SK-MEL-5 (cell line): ENCODE data around the gene ZNF334. TPM values are rescaled to one million over a fixed set of nuclear protein-coding genes. Genes with fewer than 3 reads are reported as not detected.

Source experiments
- DNase-seq: peaks from one replicate; pipeline ENCODE4 v3.0.0-alpha.2; 2016; ENCODE audit warnings: low read depth, low spot score
- in situ Hi-C: cut with HindIII; loops from 2 replicates; pipeline ENCODE4 v1.10.0; 2016; ENCODE audit warnings: low sequenced_read_pairs, high pct_unique_total_duplicates, low pct_unique_long_range_greater_than_20kb
- total RNA-seq: library from RNA; depleted of rRNA; stranded (reverse); fragments of >200 nt; shearing (Covaris generic); gene quantifications from 2 replicates; pipeline ENCODE4 v1.2.3, GENCODE V29; 2014

The ZNF334 gene
- total RNA-seq, 1 experiment from 2014 or later = not detected

DNA sequence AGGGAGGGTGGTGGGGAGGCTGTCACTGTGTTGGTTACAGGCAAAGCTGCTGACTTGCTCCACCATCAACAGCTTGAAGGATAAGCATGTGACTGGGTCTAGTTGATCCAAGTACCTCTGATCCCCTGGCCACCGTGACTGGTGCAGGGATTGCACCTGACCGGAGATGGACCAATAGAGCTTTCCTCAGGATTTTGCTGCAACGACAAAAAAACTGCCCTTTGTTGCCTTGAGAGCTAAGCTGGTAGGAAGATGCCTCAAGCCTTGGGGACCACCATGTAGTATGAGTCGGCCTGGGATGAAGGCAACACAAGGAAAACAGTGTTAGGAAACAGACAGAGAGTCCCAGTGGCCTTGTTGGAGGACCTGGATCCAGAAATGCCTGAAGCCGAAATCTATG lies 35.3 kb upstream of the ZNF334 start:
- DNase-seq = no peak
- in situ Hi-C loops = loop anchor here (25.0 kb wide), 1 partner anchor 139 kb away; the partner anchor contains the start of gene TP53RK

DNA sequence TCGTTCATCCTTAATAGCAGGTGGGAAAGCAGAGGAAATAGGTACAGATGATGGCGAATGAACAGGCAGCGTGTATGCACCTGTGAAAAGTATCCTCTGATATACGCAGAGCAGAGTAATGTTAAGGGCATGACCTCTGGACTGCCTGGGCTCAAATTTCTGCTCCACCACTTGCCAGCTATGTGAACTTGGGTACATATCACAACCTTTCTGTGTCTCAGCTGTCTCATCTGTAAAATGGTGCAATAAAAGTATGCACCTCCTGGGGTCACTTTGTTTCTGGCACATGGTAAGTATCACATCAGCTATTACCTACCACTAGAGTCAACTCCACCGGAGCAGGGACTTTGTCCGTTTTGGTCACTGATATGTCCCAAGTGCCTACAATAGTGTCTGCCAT lies 34.6 kb upstream of the ZNF334 start:
- no peak for DNase-seq
- in situ Hi-C loops = loop anchor here (25.0 kb wide), 1 partner anchor 139 kb away; the partner anchor contains the start of gene TP53RK

DNA sequence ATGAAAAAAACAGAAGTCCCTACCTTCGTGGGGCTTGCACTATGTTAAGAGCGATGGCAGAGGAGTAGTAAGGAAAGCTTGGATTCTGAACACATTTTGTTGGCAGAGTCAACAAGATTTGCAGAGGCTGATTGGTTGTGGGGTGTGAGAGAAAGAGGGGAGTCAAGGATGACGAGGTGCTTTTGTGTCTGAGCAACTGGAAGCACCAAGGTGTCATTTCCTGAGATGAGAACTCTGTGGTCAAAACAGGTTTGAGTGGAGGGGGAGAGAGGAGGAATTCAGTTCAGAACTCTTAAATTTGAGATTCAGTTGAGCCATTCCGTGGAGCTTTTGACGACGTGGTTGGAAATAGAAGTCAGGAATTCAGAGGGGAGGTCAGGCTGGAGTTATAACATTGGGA lies 33.6 kb upstream of the ZNF334 start:
- in situ Hi-C loops = loop anchor here (25.0 kb wide), 1 partner anchor 140 kb away; the partner anchor contains the start of gene TP53RK
- DNase-seq = no peak

DNA sequence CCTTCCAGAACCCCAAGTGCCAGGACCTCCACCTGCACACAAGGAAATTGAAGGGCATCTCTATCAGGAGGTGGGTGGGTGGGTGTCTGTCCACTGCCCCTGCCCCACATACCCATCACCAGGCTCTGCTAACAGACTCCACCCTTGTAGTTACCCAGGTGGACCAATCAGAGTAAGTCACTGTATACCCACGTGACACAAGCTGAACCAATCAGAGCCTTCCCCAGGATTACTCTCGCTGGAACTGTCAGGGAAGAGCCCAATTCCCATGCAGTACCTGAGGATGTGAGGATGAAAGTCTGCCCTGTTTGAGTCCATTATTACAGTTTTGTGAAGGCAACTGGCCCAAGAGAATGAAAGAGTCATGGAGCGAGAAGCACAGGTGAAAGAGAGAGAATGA lies 32.9 kb upstream of the ZNF334 start:
- in situ Hi-C loops = loop anchor here (25.0 kb wide), 1 partner anchor 141 kb away; the partner anchor contains the start of gene TP53RK
- DNase-seq = peak; percentile 22

DNA sequence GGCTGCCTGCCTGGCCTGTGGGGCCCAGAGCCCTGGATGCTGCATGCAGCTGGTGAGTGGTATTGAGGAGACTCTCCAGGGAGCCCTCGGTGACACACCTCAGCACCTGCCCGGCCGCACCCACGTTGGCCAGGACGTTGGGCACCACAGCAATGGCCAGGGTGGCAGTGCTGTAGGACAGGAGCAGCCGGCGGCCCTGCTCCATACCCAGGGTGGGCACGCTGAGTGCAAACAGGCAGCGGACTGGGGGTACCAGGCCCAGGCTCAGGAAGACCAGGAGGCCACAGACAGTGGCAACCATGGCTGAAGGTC lies 32.4 kb upstream of the ZNF334 start:
- no peak for DNase-seq
- in situ Hi-C loops = loop anchor here (25.0 kb wide), 1 partner anchor 142 kb away; the partner anchor contains the start of gene TP53RK

DNA sequence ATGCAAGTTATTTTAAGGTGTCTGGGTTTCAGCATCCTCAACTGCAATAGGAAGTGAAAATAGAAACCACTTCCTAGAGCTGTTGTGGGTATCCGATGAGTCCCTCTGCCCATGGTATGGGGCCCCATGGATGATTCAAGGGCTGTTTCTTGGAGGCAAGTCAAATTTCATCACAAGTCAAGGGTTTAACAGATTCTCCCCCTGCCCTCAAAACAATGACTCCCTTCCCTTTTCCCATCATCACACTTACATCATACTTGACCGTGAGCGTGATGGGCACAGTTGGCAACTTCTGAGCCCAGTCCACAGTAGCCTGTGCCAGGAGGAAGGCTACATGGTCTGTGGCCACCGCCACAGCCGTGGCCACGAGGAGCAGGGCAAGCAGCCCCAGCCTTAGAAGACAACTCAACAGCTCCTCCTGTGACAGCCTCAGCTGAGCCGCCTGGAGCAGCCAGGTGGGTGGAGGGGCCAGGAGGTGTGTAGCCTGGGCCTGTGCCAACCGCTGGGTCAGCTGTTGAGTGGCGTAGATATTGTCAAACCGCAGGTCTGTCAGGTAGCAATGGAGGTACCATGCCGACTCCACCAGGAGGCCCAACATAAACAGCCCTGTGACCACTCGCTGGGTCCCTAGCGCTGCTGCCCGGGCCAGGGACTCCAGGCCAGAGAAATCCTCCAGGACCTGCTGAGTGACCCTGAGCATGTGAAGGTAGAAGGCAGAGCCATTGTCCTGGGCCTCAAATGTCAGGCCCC lies 31.9 kb upstream of the ZNF334 start:
- no peak for DNase-seq
- in situ Hi-C loops = loop anchor here (25.0 kb wide), 1 partner anchor 142 kb away; the partner anchor contains the start of gene TP53RK

DNA sequence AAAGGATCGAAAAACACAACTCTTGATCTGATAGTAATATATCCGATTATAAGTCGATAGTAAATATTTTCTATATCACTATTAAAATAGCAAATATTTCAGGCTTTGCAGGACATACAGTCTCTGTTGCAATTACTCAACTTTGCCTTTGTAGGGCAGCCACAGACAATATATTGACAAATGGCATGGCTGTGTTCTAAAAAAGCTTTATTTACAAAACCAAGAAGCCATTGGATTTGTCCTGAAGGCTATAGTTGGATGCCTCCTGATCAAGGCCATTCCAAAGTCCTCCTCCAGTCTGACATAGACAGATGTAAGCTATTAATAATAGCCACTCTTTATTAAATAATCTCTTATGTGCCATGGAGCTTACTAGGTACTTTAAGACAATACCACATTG lies 31.2 kb upstream of the ZNF334 start:
- no peak for DNase-seq
- in situ Hi-C loops = loop anchor here (25.0 kb wide), 1 partner anchor 143 kb away; the partner anchor contains the start of gene TP53RK

DNA sequence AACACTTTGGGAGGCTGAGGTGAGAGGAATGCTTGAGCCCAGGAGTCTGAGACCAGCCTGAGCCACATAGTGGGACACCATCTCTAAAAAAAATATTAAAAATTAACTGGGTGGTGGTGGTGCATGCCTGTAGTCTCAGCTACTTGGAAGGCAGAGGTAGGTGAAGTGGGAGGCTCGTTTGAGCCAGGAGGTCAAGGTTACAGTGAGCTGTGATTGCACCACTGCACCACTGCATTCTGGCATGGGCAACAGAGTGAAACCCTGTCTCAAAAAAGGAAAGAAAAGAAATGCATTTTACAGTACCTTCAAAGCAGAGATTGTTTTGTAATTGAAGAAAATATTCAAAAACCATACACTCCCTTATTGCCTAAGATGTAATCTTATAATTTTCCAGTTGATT lies 30.6 kb upstream of the ZNF334 start:
- no peak for DNase-seq
- in situ Hi-C loops = loop anchor here (25.0 kb wide), 1 partner anchor 143 kb away; the partner anchor contains the start of gene TP53RK

DNA sequence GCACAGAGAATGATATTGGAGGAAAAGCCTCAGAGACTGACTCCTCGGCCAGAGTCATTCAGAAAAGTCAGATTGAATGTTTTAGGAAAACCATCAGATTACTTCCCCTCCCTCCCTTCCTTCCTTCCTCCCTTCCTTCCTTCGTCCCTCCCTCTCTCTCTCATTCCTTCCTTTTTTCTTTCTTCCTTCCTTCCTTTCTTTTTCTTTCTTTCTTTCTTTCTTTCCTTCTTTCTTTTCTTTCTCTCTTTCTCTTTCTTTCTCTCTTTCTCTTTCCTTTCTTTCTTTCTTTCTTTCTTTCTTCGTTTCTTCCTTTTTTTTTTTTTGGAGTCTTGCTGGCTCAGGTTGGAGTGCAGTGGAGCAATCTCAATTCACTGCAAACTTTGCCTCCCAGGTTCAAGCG lies 29.7 kb upstream of the ZNF334 start:
- in situ Hi-C loops = loop anchor here (25.0 kb wide), 1 partner anchor 144 kb away; the partner anchor contains the start of gene TP53RK
- no peak for DNase-seq

DNA sequence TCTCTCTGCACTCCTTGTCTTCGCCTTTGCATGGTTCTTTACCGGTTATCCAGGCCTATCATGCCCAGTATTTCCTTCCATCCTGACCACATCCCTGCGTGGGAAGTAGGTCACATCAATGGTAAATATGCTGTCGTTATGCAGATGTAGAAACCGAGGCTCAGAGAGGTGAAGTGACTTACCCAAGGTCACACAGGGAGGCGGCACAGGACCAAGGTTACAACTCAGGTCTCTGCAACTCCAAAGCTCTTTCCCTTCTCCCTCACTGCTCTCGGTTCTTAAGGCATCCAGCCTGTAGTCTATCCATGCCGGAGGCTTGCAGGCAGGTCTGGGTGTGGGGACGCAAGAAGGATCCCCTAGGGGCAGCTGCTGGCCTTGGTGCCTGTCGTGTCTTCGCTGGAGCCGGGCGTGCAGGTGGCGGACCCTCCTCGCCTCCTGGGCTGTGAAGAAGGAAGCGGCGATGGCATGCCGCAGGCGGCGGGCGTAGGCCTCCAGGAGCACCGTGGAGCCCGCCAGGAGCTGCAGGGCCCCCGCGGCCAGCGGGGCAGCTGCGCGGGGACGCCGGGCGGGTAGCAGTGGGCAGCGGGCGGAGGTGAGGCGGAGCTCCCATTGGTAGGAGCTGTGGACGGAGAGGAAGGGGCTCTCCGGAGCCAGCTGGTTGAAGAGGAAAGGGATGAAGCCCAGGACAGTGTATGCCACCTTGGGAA lies 28.0 kb upstream of the ZNF334 start:
- in situ Hi-C loops = loop anchor here (25.0 kb wide), 1 partner anchor 146 kb away; the partner anchor contains the start of gene TP53RK
- no peak for DNase-seq

DNA sequence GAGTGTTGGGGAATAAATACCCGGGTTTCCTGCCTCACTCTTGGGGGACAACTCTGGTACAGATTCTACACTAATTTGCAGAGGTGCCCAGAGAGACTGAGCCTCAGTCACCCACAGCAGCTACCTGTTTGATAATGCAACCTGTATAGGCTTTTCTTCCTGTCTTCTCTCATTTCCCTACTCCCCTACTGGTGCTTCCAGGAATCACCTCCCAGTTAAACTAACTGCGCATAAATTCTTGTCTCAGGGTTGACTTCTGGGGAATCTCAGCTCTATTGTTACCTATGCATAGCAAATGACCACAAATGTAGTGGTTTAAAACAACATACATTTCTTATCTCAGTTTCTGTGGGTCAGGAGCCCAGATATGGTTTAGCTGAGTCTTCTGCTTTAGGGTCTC lies 25.8 kb upstream of the ZNF334 start:
- no peak for DNase-seq
- in situ Hi-C loops = loop anchor here (25.0 kb wide), 1 partner anchor 148 kb away; the partner anchor contains the start of gene TP53RK

DNA sequence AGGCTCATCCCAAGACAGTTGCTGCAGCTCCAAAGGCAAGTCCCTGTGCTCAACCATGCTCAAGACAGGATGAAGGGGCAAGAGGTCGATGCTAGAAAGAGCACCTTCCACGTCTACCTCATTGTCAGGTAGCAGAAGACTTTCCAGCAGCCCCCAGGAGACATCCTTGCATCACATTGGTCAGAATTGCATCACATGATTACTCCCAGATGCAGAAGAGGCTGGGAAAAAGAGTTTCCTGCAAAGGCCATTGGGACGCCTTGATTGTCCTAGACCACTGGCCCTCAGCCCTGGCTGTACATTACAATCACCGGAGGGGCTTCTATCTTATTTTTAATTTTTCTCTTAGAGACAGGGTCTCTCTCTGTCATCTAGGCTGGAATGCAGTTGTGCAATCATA lies 17.3 kb upstream of the ZNF334 start:
- in situ Hi-C loops = loop anchor here (25.0 kb wide), 1 partner anchor 157 kb away; the partner anchor contains the start of gene TP53RK
- no peak for DNase-seq

DNA sequence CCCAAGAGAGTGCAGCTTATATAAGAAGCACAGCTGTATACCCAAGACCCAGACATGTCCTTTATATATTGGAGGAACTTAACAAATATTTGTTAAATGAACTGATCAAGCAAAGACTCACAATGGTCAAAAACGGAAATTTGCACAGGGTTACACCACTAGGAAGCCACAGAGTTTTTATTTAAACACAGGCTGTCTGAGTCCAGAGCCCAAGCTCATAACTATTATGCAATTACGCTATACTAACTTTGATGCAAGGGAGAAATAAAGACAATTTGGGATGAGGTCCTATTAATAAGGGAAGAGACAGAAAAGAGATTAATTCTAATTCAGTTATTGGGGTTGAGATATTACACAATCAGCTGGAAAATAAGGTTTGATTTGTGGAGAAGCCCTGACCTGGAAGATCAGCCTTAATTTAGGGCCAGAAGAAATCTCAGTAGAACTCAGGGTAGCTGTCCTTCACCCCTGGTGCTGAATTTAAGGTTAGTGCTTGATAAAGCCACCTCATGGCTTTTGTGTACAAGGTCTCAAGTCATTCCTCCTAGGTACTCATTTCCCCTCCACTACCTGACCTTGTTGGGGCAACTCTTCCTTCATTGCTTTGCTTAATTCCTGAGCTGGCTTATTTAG lies 10.5 kb upstream of the ZNF334 start:
- peak; percentile 15 for DNase-seq
- in situ Hi-C loops = no loop called here

DNA sequence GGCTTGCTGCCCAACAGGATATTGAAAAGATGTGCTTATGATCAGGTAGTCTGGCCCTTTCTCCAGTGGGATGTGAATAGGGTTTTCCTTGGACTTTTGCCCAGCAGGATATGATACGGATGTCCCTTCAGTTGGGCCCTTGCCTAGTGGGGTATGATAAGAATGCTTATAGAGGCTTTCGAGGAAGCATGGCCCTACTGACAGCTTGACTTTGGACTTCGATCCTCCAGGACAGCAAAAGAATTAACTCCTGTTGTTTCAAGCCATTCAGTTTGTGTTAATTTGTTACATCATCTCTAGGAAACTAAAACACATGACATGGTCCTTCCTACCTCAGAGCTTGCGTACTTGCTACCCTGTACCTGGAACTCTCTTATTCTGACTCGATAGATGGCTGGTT lies 9.7 kb upstream of the ZNF334 start:
- in situ Hi-C loops = no loop called here
- no peak for DNase-seq

DNA sequence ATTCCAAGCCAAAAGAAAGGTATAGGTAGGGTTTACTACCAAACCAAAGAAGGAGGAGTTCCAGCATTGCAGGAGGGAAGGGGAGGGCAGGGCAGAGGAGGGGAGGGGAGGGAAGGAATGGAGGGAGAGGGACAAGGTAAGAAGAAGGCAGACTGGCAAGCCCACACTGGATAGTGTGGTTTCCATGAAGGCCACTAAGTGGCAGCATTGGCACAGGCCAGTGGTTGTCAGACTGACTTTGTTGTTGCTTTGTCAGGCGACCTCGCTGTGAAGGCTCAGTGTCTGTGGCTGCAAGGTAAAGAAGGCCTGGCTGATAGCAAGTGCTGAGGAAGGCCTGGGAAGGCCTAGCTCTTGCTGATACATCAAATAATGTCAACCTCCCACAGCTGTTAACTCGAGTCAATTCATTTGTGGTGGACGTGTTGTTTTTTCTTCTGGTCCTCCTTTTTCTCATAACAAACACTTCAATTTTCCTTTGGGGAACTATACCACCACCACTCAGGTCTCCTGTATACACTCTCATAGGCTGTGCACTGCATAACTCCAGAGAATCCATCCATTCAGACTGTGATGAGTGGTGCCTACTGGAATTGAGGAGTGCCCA lies 7.7 kb upstream of the ZNF334 start:
- in situ Hi-C loops = no loop called here

DNA sequence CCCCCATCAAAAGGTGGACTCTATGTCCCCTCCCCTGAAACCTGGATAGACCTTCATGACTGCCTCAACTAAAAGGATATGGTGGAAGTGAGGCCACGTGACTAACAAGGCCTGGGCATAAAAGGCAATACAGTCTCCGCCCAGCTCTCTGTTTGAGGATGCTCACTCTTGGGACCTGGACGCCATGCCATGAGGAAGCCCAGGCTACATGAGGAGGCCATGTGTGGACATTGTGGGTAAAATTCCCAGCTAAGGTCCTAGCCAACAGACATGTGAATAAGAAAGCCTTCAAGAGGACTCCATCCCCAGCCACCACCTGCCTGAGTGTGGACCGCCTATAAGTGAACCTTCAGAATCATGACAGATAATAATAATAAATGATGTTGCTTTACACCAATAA lies 7.2 kb upstream of the ZNF334 start:
- no peak for DNase-seq
- in situ Hi-C loops = no loop called here

More for the DNA sequence above, 7.7 kb upstream of the ZNF334 start:
- peak; percentile 85 for DNase-seq

DNA sequence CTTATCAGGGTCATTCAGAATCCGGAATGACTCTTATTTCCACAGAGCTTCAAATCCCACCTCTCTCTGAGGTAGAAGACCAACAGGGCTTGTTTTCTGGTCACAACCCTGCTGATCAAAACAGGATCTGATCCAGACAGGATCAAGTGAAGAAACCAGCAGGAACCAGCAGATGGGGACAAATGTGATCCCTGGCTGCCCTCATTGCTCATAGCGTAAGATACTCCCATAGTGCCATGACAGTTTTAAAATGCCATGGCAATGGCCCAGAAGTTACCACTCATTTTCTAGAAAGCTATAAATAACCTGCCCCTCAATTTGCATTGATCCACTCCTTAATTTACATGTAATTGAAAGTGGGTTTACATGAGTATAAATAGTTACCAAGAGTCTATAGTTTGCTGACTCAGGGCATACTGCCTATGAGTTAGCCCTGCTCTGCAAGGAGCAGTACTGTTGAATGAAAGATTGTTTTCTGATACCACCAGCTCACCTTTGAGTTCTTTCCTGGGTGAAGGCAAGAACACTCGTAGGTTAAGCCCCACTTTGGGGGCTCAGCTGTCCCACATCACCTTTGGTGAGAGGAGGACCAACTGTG lies 6.2 kb upstream of the ZNF334 start:
- in situ Hi-C loops = no loop called here
- DNase-seq = no peak
